GM12892 (cell line): ENCODE data around the gene USO1.

Source experiments
- POLR2A ChIP-seq: IDR thresholded peaks from 2 replicates; pipeline ENCODE4 v1.6.1; 2011; ENCODE audit warnings: low read depth, low read length, control low read depth
- TAF1 ChIP-seq: IDR thresholded peaks from 2 replicates; pipeline ENCODE4 v1.6.1; 2011; ENCODE audit warnings: low read depth, mild to moderate bottlenecking, control low read depth, low read length, borderline replicate concordance

DNA sequence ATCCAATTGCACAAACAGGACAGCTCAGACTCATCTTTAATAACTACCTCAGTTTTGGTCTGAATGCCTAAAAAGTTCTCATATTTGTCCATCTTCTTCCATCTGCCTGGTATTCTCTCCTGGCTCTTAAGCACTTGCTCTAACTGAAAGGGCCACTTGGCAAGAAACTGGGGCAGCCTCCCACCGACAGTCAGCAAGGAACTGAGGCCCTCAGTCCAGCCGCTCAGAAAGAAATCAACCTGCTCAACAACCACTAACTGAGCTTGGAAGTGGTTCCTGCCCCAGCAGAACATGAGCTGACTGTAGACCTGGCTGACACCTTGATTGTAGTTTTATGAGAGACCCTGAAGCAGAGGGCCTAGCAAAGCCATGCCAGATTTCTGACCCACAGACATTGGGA is 93.5 kb downstream of the USO1 start:
- TF ChIP-seq POLR2A (no peak), TAF1 (no peak)
